GM12878 (cell line): ENCODE data around the gene ACSF3. TPM values are rescaled to one million over a fixed set of nuclear protein-coding genes. Genes with fewer than 3 reads are reported as not detected.

Experiments
- ATAC-seq: fragments of 200-7000 bp; cut with Tn5 transposase; 3 replicates; pipeline ENCODE4 v1.9.1; 2020; ENCODE audit warnings: mild to moderate bottlenecking, moderate library complexity
- BruUV-seq: library from RNA; stranded (reverse); fragments of 400-500 nt; replicated peaks from 2 replicates; lab custom pipeline; 2021; lab: Mats Ljungman, UMichigan
- CTCF ChIA-PET: fragments of 300-600 bp; sonication (Branson Sonifier 250); formaldehyde crosslinking; extraction: SDS; loops from one replicate; lab custom pipeline; 2021; ENCODE audit warnings: inconsistent platforms; lab: Yijun Ruan, JAX
- POLR2A ChIA-PET: fragments of 350-600 bp; formaldehyde crosslinking; extraction: SDS; loops from one replicate; lab custom pipeline; 2021; ENCODE audit warnings: inconsistent platforms; lab: Charles Lee
- RAD21 ChIA-PET: fragments of 300-600 bp; sonication (Branson Sonifier 250); formaldehyde crosslinking; loops from one replicate; lab custom pipeline; 2023; ENCODE audit warnings: antibody characterized with exemption; ENCODE audit not compliant: unreplicated experiment; lab: Charles Lee
- SMC1A ChIA-PET: fragments of 300-600 bp; sonication (Branson Sonifier 250); formaldehyde crosslinking; loops from one replicate; lab custom pipeline; 2023; ENCODE audit not compliant: unreplicated experiment, uncharacterized antibody; lab: Charles Lee
- DNase-seq: peaks from one replicate; pipeline ENCODE4 v3.0.0-alpha.2; 2011; ENCODE audit warnings: low read depth, low spot score
- FAIRE-seq: peaks from 3 replicates; lab custom pipeline; 2011; peaks lifted over from hg19 to GRCh38; lab: Jason Lieb, UNC
- H2AFZ ChIP-seq: 2 replicates; pipeline ENCODE4 v1.6.0; 2011; ENCODE audit warnings: low read depth, low read length, control low read depth; ENCODE audit not compliant: control insufficient read depth
- H3K27ac ChIP-seq: 2 replicates; pipeline ENCODE4 v1.5.1; 2011; ENCODE audit warnings: control low read depth; ENCODE audit not compliant: control insufficient read depth, insufficient read depth
- H3K27me3 ChIP-seq, 2 experiments: replicated peaks in 1 of 2; 2 replicates each; pipeline versions ENCODE4 v1.6.0 to v1.6.1; 2011; ENCODE audit warnings: low read length in 1 of 2; ENCODE audit not compliant: control insufficient read depth in 2 of 2, insufficient read depth in 2 of 2
- H3K36me3 ChIP-seq, 2 experiments: 2 replicates each; pipeline ENCODE4 v1.5.1; 2011; ENCODE audit warnings: low read length in 1 of 2; ENCODE audit not compliant: control insufficient read depth in 2 of 2, insufficient read depth in 2 of 2
- H3K4me1 ChIP-seq: 2 replicates; pipeline ENCODE4 v1.6.1; 2011; ENCODE audit warnings: mild to moderate bottlenecking, low read length, moderate library complexity, mixed read lengths; ENCODE audit not compliant: control insufficient read depth, insufficient read depth
- H3K4me2 ChIP-seq: 2 replicates; pipeline ENCODE4 v1.6.0; 2011; ENCODE audit warnings: control low read depth; ENCODE audit not compliant: control insufficient read depth, insufficient read depth
- H3K4me3 ChIP-seq: fragments of 200-600 bp; sonication (generic); 2 replicates; pipeline ENCODE4 v1.5.1; 2016
- H3K79me2 ChIP-seq: 2 replicates; pipeline ENCODE4 v1.6.0; 2011; ENCODE audit warnings: low read length; ENCODE audit not compliant: control insufficient read depth, insufficient read depth
- H3K9ac ChIP-seq: 2 replicates; pipeline ENCODE4 v1.8.0; 2011; ENCODE audit warnings: low read length, control low read depth, mixed read lengths; ENCODE audit not compliant: control insufficient read depth, insufficient read depth
- H3K9me3 ChIP-seq: replicated peaks from 3 replicates; pipeline ENCODE4 v1.5.1; 2011; ENCODE audit warnings: mild to moderate bottlenecking, low read length; ENCODE audit not compliant: control insufficient read depth, insufficient read depth
- H4K20me1 ChIP-seq: 2 replicates; pipeline ENCODE4 v1.6.0; 2011; ENCODE audit not compliant: control insufficient read depth, insufficient read depth
- ATF2 ChIP-seq: IDR thresholded peaks from 2 replicates; pipeline ENCODE4 v1.6.1; 2012; ENCODE audit warnings: low read length, inconsistent platforms
- CBX3 ChIP-seq: fragments of 200-600 bp; sonication (generic); IDR thresholded peaks from 2 replicates; pipeline ENCODE4 v1.6.1; 2016; ENCODE audit warnings: low read depth, borderline replicate concordance
- CBX5 ChIP-seq: sonication (generic); IDR thresholded peaks from 2 replicates; pipeline ENCODE4 v1.6.1; 2016; ENCODE audit warnings: low read depth, moderate library complexity, mild to moderate bottlenecking, inconsistent platforms
- EGR1 ChIP-seq, 2 experiments: IDR thresholded peaks; 1 replicate in 1 of 2; 2 replicates in 1 of 2; pipeline ENCODE4 v1.6.1; 2011 to 2012; ENCODE audit warnings: low read depth in 2 of 2, low read length in 2 of 2, borderline replicate concordance in 1 of 2, mild to moderate bottlenecking in 1 of 2, moderate library complexity in 1 of 2
- EP300 ChIP-seq, 2 experiments: fragments of 150-350 bp in 1 of 2; IDR thresholded peaks; 2 replicates each; pipeline ENCODE4 v1.6.1; 2011 to 2012; ENCODE audit warnings: low read depth in 2 of 2, low read length in 2 of 2, borderline replicate concordance in 1 of 2, improper control_type of control experiment in 1 of 2, inconsistent platforms in 1 of 2; ENCODE audit not compliant: control insufficient read depth in 1 of 2
- GATAD2B ChIP-seq: fragments of 450-650 bp; conservative IDR thresholded peaks from 2 replicates; pipeline ENCODE4 v1.6.1; 2017; ENCODE audit warnings: low read depth, mild to moderate bottlenecking, moderate library complexity
- HDAC6 ChIP-seq: fragments of 200-600 bp; sonication (generic); IDR thresholded peaks from one replicate; pipeline ENCODE4 v1.8.0; 2017; ENCODE audit warnings: antibody characterized with exemption; ENCODE audit not compliant: unreplicated experiment
- IRF4 ChIP-seq: IDR thresholded peaks from 2 replicates; pipeline ENCODE4 v1.6.1; 2011; ENCODE audit warnings: low read depth, low read length
- MEF2A ChIP-seq: IDR thresholded peaks from 2 replicates; pipeline ENCODE4 v1.6.1; 2011; ENCODE audit warnings: low read depth, mild to moderate bottlenecking, low read length, moderate library complexity; ENCODE audit not compliant: insufficient read depth
- PAX5 ChIP-seq: IDR thresholded peaks from 2 replicates; pipeline ENCODE4 v1.6.1; 2011; ENCODE audit warnings: low read depth, low read length, borderline replicate concordance
- RCOR1 ChIP-seq: conservative IDR thresholded peaks from 2 replicates; pipeline ENCODE4 v1.6.1; 2012; ENCODE audit warnings: low read depth, low read length, improper control_type of control experiment
- SMARCA5 ChIP-seq: fragments of 450-650 bp; IDR thresholded peaks from 2 replicates; pipeline ENCODE4 v1.6.1; 2017; ENCODE audit warnings: mild to moderate bottlenecking
- SPI1 ChIP-seq: IDR thresholded peaks from 2 replicates; pipeline ENCODE4 v1.6.1; 2011; ENCODE audit warnings: low read depth, mild to moderate bottlenecking, low read length, moderate library complexity, borderline replicate concordance; ENCODE audit not compliant: insufficient read depth
- TARDBP ChIP-seq: IDR thresholded peaks from 2 replicates; pipeline ENCODE4 v1.6.1; 2016; ENCODE audit warnings: borderline replicate concordance
- WGBS: methylation state at CpG from one replicate; pipeline ENCODE4 v1.1.6; 2016; ENCODE audit warnings: low lambda C conversion rate; ENCODE audit not compliant: insufficient replicate concordance, insufficient coverage; ENCODE audit errors: missing lambda C conversion rate; 5-methylcytosine and 5-hydroxymethylcytosine counted together
- in situ Hi-C: fragments of 300-500 bp; cut with MboI; formaldehyde crosslinking; loops from 9 replicates; pipeline ENCODE4 v1.14.3; 2018; ENCODE audit warnings: mixed read lengths
- intact Hi-C: fragments of 100-400 bp; cut with micrococcal nuclease; formaldehyde crosslinking; loops from one replicate; pipeline ENCODE4 v1.14.2; 2022; ENCODE audit not compliant: unreplicated experiment
- polyA plus RNA-seq, 11 experiments: library from polyadenylated mRNA; depleted of rRNA in 4 of 11; unstranded in 6 of 11; stranded (reverse) in 5 of 11; fragments of >200 nt; fragmentation: Nextera tagmentation in 4 of 11; fragmentation: Illumina TruSeq in 1 of 11; extraction: Ambion mirVana in 4 of 11; extraction: Trizol in 1 of 11; gene quantifications; 1 replicate in 1 of 11; 2 replicates in 10 of 11; pipeline versions ENCODE4 v1.2.1 to v1.2.3, GENCODE V29; 2011 to 2016; ENCODE audit warnings: inconsistent platforms in 2 of 11, missing spikeins in 2 of 11, low read depth in 1 of 11
- total RNA-seq, 4 experiments: library from RNA; depleted of rRNA in 3 of 4; stranded (reverse); fragments of >200 nt in 3 of 4; fragmentation: Illumina TruSeq in 1 of 4; extraction: Trizol in 1 of 4; gene quantifications; 2 replicates each; pipeline versions ENCODE4 v1.2.1 to v1.2.3, GENCODE V29; 2013 to 2021
- TF ChIP-seq, protein P1 (sequence below): fragments of 450-650 bp; IDR thresholded peaks from 2 replicates; pipeline ENCODE4 v1.6.1; 2017; ENCODE audit warnings: borderline replicate concordance
- TF ChIP-seq, protein P2 (sequence below): IDR thresholded peaks from 2 replicates; pipeline ENCODE4 v1.6.1; 2012; ENCODE audit warnings: low read depth, low read length, improper control_type of control experiment
- TF ChIP-seq, protein P3 (sequence below), 3 experiments: IDR thresholded peaks in 2 of 3; conservative IDR thresholded peaks in 1 of 3; 2 replicates each; pipeline ENCODE4 v1.5.1; 2011; ENCODE audit warnings: low read depth in 3 of 3, low read length in 3 of 3, mild to moderate bottlenecking in 3 of 3, control low read depth in 2 of 3, moderate library complexity in 2 of 3, inconsistent platforms in 1 of 3, mixed read lengths in 1 of 3; ENCODE audit not compliant: control insufficient read depth in 2 of 3, insufficient read depth in 1 of 3; ENCODE audit errors: extremely low read depth in 1 of 3

The ACSF3 gene
- total and polyA plus RNA-seq, 10 of the 15 experiments (the other 5 are each of a cell fraction or from before 2014, with no cell fraction given) = 1.0 to 44.4 (median 25.8) TPM

GRCh38 chr16:89060207-89060794 is 33.4 kb upstream of the ACSF3 start (continued):
- TF ChIP-seq PAX5 (0 out of 2 replicates have a peak, but pooled peaks have one; percentile 17), IRF4 (0 out of 2 replicates have a peak, but pooled peaks have one; percentile 35), HDAC6 (no peak), CBX3 (no peak)
- TF ChIP-seq, protein P1, sequence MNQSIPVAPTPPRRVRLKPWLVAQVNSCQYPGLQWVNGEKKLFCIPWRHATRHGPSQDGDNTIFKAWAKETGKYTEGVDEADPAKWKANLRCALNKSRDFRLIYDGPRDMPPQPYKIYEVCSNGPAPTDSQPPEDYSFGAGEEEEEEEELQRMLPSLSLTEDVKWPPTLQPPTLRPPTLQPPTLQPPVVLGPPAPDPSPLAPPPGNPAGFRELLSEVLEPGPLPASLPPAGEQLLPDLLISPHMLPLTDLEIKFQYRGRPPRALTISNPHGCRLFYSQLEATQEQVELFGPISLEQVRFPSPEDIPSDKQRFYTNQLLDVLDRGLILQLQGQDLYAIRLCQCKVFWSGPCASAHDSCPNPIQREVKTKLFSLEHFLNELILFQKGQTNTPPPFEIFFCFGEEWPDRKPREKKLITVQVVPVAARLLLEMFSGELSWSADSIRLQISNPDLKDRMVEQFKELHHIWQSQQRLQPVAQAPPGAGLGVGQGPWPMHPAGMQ = no peak

- Histone ChIP-seq H3K4me3 (no peak overlapping the region), H3K9ac (no peak overlapping the region), H2AFZ (no peak overlapping the region), H3K4me1 (peaks cover 49% of the 10 kb centered on the region), H3K4me2 (peak overlapping the region; percentile 24), H4K20me1 (no peaks in the 10 kb centered on the region), H3K27me3 (no peaks in the 10 kb centered on the region), H3K27ac (0 out of 2 replicates have a peak overlapping the region, but pooled peaks have one; percentile 78), H3K9me3 (no peaks in the 10 kb centered on the region), H3K36me3 (no peaks in the 10 kb centered on the region), H3K79me2 (no peaks in the 10 kb centered on the region)
- ATAC-seq (no peak), DNase-seq (no peak), FAIRE-seq (no peak)
- ChIA-PET SMC1A (interaction anchor here (0.8 to 2.4 kb wide), 4 partner anchors 10 to 89 kb away, joined by 3 to 7 read pairs (median 5); no protein-coding TSS in a partner anchor), RAD21 (interaction anchor here (0.9 to 1.8 kb wide), 7 partner anchors 12 to 87 kb away, joined by 3 to 6 read pairs (median 4); no protein-coding TSS in a partner anchor), POLR2A (interaction anchor here (1.0 to 2.4 kb wide), 6 partner anchors 33 to 89 kb away, joined by 4 to 8 read pairs (median 6); partner anchors contain the start of genes ACSF3 and CBFA2T3), CTCF (no interaction called here)
- no TSS peak for BruUV-seq
- intact Hi-C loops = no loop called here
- 89% methylated on average over 20 of the region's 21 CpGs for WGBS
- in situ Hi-C loops = no loop called here
- no peak for TF ChIP-seq CBX5
- TF ChIP-seq ATF2 = no peak
- TF ChIP-seq TARDBP = no peak
- TF ChIP-seq, protein P2, sequence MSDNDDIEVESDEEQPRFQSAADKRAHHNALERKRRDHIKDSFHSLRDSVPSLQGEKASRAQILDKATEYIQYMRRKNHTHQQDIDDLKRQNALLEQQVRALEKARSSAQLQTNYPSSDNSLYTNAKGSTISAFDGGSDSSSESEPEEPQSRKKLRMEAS = no peak
- TF ChIP-seq, protein P3, sequence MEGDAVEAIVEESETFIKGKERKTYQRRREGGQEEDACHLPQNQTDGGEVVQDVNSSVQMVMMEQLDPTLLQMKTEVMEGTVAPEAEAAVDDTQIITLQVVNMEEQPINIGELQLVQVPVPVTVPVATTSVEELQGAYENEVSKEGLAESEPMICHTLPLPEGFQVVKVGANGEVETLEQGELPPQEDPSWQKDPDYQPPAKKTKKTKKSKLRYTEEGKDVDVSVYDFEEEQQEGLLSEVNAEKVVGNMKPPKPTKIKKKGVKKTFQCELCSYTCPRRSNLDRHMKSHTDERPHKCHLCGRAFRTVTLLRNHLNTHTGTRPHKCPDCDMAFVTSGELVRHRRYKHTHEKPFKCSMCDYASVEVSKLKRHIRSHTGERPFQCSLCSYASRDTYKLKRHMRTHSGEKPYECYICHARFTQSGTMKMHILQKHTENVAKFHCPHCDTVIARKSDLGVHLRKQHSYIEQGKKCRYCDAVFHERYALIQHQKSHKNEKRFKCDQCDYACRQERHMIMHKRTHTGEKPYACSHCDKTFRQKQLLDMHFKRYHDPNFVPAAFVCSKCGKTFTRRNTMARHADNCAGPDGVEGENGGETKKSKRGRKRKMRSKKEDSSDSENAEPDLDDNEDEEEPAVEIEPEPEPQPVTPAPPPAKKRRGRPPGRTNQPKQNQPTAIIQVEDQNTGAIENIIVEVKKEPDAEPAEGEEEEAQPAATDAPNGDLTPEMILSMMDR (IDR thresholded peaks at IDR 0.05 in 2 of 3, conservative IDR thresholded peaks at IDR 0.05 in 1 of 3; ENCODE audit: control insufficient read depth in 2 of 3, extremely low read depth in 1 of 3, insufficient read depth in 1 of 3, low read depth in 3 of 3, low read length in 3 of 3) = no peak
- no peak for TF ChIP-seq SMARCA5
- no peak for TF ChIP-seq EP300 (IDR thresholded peaks at IDR 0.05; ENCODE audit: borderline replicate concordance in 1 of 2, control insufficient read depth in 1 of 2, low read depth in 2 of 2, low read length in 2 of 2)
- TF ChIP-seq SPI1 = no peak
- no peak for TF ChIP-seq MEF2A
- no peak for TF ChIP-seq RCOR1
- peak; percentile 66 for TF ChIP-seq GATAD2B
- TF ChIP-seq EGR1 (IDR thresholded peaks at IDR 0.05; ENCODE audit: borderline replicate concordance in 1 of 2, low read depth in 2 of 2, low read length in 2 of 2) = no peak
Measured at GRCh38 chr16:89061086-89061485, 32.6 kb upstream of the ACSF3 start.
